MM.1S (cell line): Measurements from ENCODE around the gene PAGR1.

Experiments
- EZH2 ChIP-seq: fragments of 300-600 bp; sonication (generic); optimal IDR thresholded peaks from 2 replicates; pipeline ENCODE3; 2017; ENCODE audit warnings: low read depth, mild to moderate bottlenecking, antibody characterized with exemption, low read length, mixed read lengths
- TF ChIP-seq, protein P1 (sequence below): fragments of 300-600 bp; sonication (generic); IDR thresholded peaks from 2 replicates; pipeline ENCODE4 v1.5.1; 2016; ENCODE audit warnings: antibody characterized with exemption, low read length, mixed read lengths

DNA sequence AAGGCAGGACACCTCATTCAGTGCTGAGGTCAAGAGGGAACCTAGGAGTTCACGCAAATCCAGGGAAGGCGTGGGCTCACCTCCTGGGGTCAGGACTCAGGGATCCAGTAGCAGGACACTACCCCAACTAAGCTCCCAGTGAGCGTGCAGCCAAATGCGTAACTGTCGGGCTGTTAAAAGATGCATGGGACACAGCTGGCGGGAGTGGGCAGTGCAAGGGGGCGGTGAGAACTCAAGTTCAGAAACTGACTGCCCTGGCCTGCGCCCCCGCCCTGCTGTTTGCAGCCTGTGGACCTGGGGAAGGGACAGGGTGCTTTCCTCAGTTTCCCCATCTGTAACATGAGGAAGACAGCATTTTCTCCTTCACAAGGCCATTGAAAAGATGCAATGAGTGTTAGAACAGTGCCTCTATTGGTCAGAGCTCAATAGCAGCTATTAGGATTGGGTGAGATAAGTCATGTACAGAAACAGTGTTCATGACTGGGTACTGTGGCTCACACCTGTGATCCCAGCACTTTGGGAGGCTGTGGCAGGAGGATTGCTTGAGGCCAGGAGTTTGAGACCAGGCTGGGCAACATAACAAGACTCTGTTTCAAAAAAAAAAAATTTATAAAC, 26.9 kb downstream of the PAGR1 start:
- no peak for TF ChIP-seq EZH2
- TF ChIP-seq, protein P1, sequence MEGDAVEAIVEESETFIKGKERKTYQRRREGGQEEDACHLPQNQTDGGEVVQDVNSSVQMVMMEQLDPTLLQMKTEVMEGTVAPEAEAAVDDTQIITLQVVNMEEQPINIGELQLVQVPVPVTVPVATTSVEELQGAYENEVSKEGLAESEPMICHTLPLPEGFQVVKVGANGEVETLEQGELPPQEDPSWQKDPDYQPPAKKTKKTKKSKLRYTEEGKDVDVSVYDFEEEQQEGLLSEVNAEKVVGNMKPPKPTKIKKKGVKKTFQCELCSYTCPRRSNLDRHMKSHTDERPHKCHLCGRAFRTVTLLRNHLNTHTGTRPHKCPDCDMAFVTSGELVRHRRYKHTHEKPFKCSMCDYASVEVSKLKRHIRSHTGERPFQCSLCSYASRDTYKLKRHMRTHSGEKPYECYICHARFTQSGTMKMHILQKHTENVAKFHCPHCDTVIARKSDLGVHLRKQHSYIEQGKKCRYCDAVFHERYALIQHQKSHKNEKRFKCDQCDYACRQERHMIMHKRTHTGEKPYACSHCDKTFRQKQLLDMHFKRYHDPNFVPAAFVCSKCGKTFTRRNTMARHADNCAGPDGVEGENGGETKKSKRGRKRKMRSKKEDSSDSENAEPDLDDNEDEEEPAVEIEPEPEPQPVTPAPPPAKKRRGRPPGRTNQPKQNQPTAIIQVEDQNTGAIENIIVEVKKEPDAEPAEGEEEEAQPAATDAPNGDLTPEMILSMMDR: no peak
